DOHH2 (cell line): ENCODE measurements around the gene NCSTN.

Source experiments
- H3F3A ChIP-seq: fragments of 200-600 bp; sonication (generic), shearing (Covaris generic); 2 replicates; pipeline ENCODE4 v1.6.0; 2016; ENCODE audit warnings: antibody characterized with exemption, mild to moderate bottlenecking; ENCODE audit not compliant: control insufficient read depth, insufficient read depth
- H3K27ac ChIP-seq: fragments of 200-600 bp; sonication (generic); 2 replicates; pipeline ENCODE4 v1.5.1; 2014; ENCODE audit warnings: low read depth, mild to moderate bottlenecking, low read length, moderate library complexity
- H3K27me3 ChIP-seq: fragments of 200-600 bp; sonication (generic); 2 replicates; pipeline ENCODE4 v1.6.1; 2014; ENCODE audit warnings: mild to moderate bottlenecking, low read length, mixed read lengths; ENCODE audit not compliant: control insufficient read depth
- H3K36me3 ChIP-seq: fragments of 200-600 bp; sonication (generic); 2 replicates; pipeline ENCODE4 v1.6.1; 2014; ENCODE audit warnings: mild to moderate bottlenecking, low read length, moderate library complexity, mixed read lengths; ENCODE audit not compliant: control insufficient read depth
- H3K4me1 ChIP-seq: fragments of 200-600 bp; sonication (generic); 2 replicates; pipeline ENCODE4 v1.6.1; 2014; ENCODE audit warnings: mild to moderate bottlenecking, low read length, mixed read lengths; ENCODE audit not compliant: control insufficient read depth
- H3K4me2 ChIP-seq: fragments of 200-600 bp; sonication (generic); 2 replicates; pipeline ENCODE4 v1.6.0; 2014; ENCODE audit warnings: mild to moderate bottlenecking, low read length, moderate library complexity
- H3K4me3 ChIP-seq: fragments of 200-600 bp; sonication (generic); 2 replicates; pipeline ENCODE4 v1.5.1; 2014; ENCODE audit warnings: mild to moderate bottlenecking, low read length, mixed read lengths
- H3K79me2 ChIP-seq: fragments of 200-600 bp; sonication (generic); 2 replicates; pipeline ENCODE4 v1.6.1; 2014; ENCODE audit warnings: mild to moderate bottlenecking, low read length, mixed read lengths; ENCODE audit not compliant: control insufficient read depth
- H3K9me2 ChIP-seq: fragments of 200-600 bp; sonication (generic); replicated peaks from 2 replicates; pipeline ENCODE4 v1.6.1; 2014; ENCODE audit warnings: mild to moderate bottlenecking, low read length, mixed read lengths; ENCODE audit not compliant: control insufficient read depth
- H3K9me3 ChIP-seq: fragments of 200-600 bp; sonication (generic); 2 replicates; pipeline ENCODE4 v1.6.1; 2014; ENCODE audit warnings: antibody characterized with exemption, low read length, mixed read lengths; ENCODE audit not compliant: control insufficient read depth, insufficient read depth
- H4K20me1 ChIP-seq: fragments of 200-600 bp; sonication (generic); 2 replicates; pipeline ENCODE4 v1.6.0; 2014; ENCODE audit warnings: low read depth, mild to moderate bottlenecking, antibody characterized with exemption, low read length, moderate library complexity; ENCODE audit not compliant: control insufficient read depth, insufficient read depth
- EZH2phosphoT487 ChIP-seq: fragments of 200-600 bp; sonication (generic); IDR thresholded peaks from 2 replicates; pipeline ENCODE4 v1.6.1; 2017; ENCODE audit warnings: borderline replicate concordance, mild to moderate bottlenecking, antibody characterized with exemption, low read length, moderate library complexity, mixed read lengths
- TF ChIP-seq, protein P1 (sequence below): fragments of 200-600 bp; sonication (generic); IDR thresholded peaks from one replicate; pipeline ENCODE4 v1.5.1; 2014; ENCODE audit warnings: antibody characterized with exemption, mild to moderate bottlenecking, low read depth, low read length; ENCODE audit not compliant: poor library complexity, severe bottlenecking

Gene NCSTN

DNA sequence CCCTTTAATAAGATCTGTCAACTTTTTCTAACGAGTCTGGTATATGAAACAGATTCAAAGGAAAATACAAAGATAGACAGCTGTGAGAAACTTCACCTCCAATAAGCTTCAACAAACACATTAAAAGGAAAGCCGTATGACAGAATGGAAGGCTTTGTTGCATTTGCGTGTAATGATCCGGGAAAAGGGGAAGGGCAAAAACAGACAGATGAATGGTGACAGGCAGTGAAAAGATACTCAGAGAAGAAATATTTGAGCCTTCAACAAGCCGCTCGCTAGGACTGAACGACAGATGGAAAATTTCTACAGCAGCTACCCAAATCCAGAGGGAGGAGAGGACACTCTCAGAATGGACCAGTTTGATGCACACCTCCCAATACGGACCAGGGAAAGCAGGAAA lies 15.0 kb upstream of the NCSTN start:
- no peaks in the 10 kb centered on the region for H3K9me3 ChIP-seq
- no peaks in the 10 kb centered on the region for H3K79me2 ChIP-seq
- H4K20me1 ChIP-seq: no peaks in the 10 kb centered on the region
- no peak overlapping the region for H3K27ac ChIP-seq
- no peak overlapping the region for H3K4me2 ChIP-seq
- peaks cover 6% of the 10 kb centered on the region; the same call in 1 of the 2 replicates for H3F3A ChIP-seq
- H3K4me1 ChIP-seq: no peaks in the 10 kb centered on the region
- peaks cover 89% of the 10 kb centered on the region for H3K36me3 ChIP-seq
- no peaks in the 10 kb centered on the region for H3K27me3 ChIP-seq
- H3K9me2 ChIP-seq: no peaks in the 10 kb centered on the region
- TF ChIP-seq EZH2phosphoT487: no peak
- TF ChIP-seq, protein P1, sequence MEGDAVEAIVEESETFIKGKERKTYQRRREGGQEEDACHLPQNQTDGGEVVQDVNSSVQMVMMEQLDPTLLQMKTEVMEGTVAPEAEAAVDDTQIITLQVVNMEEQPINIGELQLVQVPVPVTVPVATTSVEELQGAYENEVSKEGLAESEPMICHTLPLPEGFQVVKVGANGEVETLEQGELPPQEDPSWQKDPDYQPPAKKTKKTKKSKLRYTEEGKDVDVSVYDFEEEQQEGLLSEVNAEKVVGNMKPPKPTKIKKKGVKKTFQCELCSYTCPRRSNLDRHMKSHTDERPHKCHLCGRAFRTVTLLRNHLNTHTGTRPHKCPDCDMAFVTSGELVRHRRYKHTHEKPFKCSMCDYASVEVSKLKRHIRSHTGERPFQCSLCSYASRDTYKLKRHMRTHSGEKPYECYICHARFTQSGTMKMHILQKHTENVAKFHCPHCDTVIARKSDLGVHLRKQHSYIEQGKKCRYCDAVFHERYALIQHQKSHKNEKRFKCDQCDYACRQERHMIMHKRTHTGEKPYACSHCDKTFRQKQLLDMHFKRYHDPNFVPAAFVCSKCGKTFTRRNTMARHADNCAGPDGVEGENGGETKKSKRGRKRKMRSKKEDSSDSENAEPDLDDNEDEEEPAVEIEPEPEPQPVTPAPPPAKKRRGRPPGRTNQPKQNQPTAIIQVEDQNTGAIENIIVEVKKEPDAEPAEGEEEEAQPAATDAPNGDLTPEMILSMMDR: no peak
- no peak overlapping the region for H3K4me3 ChIP-seq

DNA sequence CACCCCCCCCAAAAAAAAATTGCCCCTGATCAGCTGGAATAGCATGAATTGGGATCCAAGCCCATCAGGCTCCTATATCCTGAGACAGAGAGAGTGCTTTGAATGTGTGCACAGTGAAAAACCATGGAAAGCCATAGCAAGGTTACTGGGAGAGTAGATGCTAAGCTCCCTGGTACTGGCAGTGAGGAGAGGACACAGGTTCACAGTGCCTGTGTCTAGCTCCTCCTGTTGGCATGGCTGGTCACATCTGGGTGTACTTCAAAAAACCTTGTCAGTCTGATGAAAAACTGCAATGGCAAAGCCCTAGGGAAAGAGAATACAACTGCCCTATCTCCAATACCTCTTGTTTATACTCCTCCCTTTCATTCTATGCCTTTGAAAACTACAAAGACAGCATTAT lies 13.1 kb upstream of the NCSTN start:
- no peak overlapping the region for H3K4me3 ChIP-seq
- peaks cover 6% of the 10 kb centered on the region; the same call in 1 of the 2 replicates for H3F3A ChIP-seq
- no peak overlapping the region for H3K27ac ChIP-seq
- no peaks in the 10 kb centered on the region for H3K4me1 ChIP-seq
- H3K27me3 ChIP-seq: no peaks in the 10 kb centered on the region
- H3K9me3 ChIP-seq: no peaks in the 10 kb centered on the region
- no peak for TF ChIP-seq EZH2phosphoT487
- TF ChIP-seq, protein P1: no peak
- no peaks in the 10 kb centered on the region for H4K20me1 ChIP-seq
- no peaks in the 10 kb centered on the region for H3K79me2 ChIP-seq
- peaks cover 95% of the 10 kb centered on the region for H3K36me3 ChIP-seq
- no peak overlapping the region for H3K4me2 ChIP-seq
- H3K9me2 ChIP-seq: no peaks in the 10 kb centered on the region

DNA sequence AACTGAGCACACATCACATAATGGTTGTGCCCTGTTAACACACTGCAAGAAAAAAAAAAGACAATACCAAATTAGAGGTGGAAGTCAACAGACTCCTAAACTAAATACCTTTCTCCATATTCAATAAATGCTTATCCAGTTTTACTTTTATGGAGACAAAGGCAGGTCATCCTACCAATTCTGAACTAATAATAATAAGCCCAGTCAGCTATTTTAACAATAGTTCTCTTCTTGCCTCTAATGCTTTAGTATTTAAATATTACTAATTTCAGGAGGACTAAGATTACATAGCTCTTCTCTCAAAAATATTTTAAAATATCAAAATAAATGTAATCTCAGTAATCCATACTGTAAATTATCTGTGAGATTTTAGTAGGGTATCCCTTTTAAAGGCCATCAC lies 10.7 kb upstream of the NCSTN start:
- Histone ChIP-seq H3F3A (peaks cover 6% of the 10 kb centered on the region; the same call in 1 of the 2 replicates), H3K4me1 (no peaks in the 10 kb centered on the region), H3K4me2 (no peak overlapping the region), H3K27ac (no peak overlapping the region), H3K79me2 (peaks cover 3% of the 10 kb centered on the region; the same call in 1 of the 2 replicates), H4K20me1 (no peaks in the 10 kb centered on the region), H3K36me3 (peaks cover 88% of the 10 kb centered on the region), H3K4me3 (no peak overlapping the region), H3K9me2 (no peaks in the 10 kb centered on the region), H3K27me3 (no peaks in the 10 kb centered on the region), H3K9me3 (no peaks in the 10 kb centered on the region)
- TF ChIP-seq EZH2phosphoT487: no peak
- TF ChIP-seq, protein P1: no peak
